K562 (cell line): ENCODE measurements around the gene WASF2. TPM values are rescaled to one million over a fixed set of nuclear protein-coding genes. Genes with fewer than 3 reads are reported as not detected.

Source experiments
- ADNP ChIP-seq: fragments of 200-800 bp; sonication (Bioruptor generic); IDR thresholded peaks from 2 replicates; pipeline ENCODE4 v1.6.1; 2016; ENCODE audit warnings: missing genetic modification characterization, missing compliant biosample characterization
- C11orf30 ChIP-seq: fragments of 450-650 bp; IDR thresholded peaks from 2 replicates; pipeline ENCODE4 v1.6.1; 2016; ENCODE audit warnings: low read depth, mild to moderate bottlenecking
- GABPB2 ChIP-seq: fragments of 250-450 bp; sonication (Bioruptor Pico); conservative IDR thresholded peaks from 2 replicates; pipeline ENCODE4 v1.5.1; 2021; ENCODE audit warnings: mild to moderate bottlenecking
- GATA2 ChIP-seq: sonication (generic); formaldehyde crosslinking; IDR thresholded peaks from 2 replicates; pipeline ENCODE4 v1.4.0; 2020; ENCODE audit warnings: mild to moderate bottlenecking, missing genetic modification reagents
- HDAC3 ChIP-seq: fragments of 450-650 bp; IDR thresholded peaks from 2 replicates; pipeline ENCODE4 v1.6.1; 2018; ENCODE audit warnings: borderline replicate concordance, mild to moderate bottlenecking, moderate library complexity; ENCODE audit not compliant: partially characterized antibody
- MAFF ChIP-seq: IDR thresholded peaks from 2 replicates; pipeline ENCODE4 v1.6.1; 2012; ENCODE audit warnings: low read length, improper control_type of control experiment
- MEIS2 ChIP-seq: fragments of 450-650 bp; IDR thresholded peaks from 2 replicates; pipeline ENCODE4 v1.6.1; 2014; ENCODE audit warnings: mild to moderate bottlenecking; ENCODE audit not compliant: partially characterized antibody
- MIER1 ChIP-seq: fragments of 450-650 bp; IDR thresholded peaks from 2 replicates; pipeline ENCODE4 v1.6.1; 2016; ENCODE audit warnings: antibody characterized with exemption, mild to moderate bottlenecking, low read depth
- NFATC3 ChIP-seq: fragments of 450-650 bp; IDR thresholded peaks from 2 replicates; pipeline ENCODE4 v1.6.1; 2017; ENCODE audit warnings: mild to moderate bottlenecking
- NR1H2 ChIP-seq: sonication (generic); formaldehyde crosslinking; IDR thresholded peaks from 2 replicates; pipeline ENCODE4 v1.4.0; 2020; ENCODE audit warnings: mild to moderate bottlenecking, missing genetic modification reagents
- RCOR1 ChIP-seq, 2 experiments: IDR thresholded peaks; 2 replicates each; pipeline ENCODE4 v1.6.1; 2012; ENCODE audit warnings: low read depth in 2 of 2, low read length in 2 of 2, borderline replicate concordance in 1 of 2, improper control_type of control experiment in 1 of 2
- RFX5 ChIP-seq: IDR thresholded peaks from 2 replicates; pipeline ENCODE4 v1.6.1; 2011; ENCODE audit warnings: low read depth, mild to moderate bottlenecking, improper control_type of control experiment, low read length
- SREBF2 ChIP-seq: sonication (generic); formaldehyde crosslinking; IDR thresholded peaks from 2 replicates; pipeline ENCODE4 v1.4.0; 2020; ENCODE audit warnings: mild to moderate bottlenecking, missing genetic modification reagents
- TCF7 ChIP-seq: sonication (generic); IDR thresholded peaks from 2 replicates; pipeline ENCODE4 v1.6.1; 2016; ENCODE audit warnings: antibody characterized with exemption, borderline replicate concordance
- ZFP30 ChIP-seq: fragments of 250-450 bp; sonication (Bioruptor Pico); IDR thresholded peaks from 2 replicates; pipeline ENCODE4 v1.8.0; 2022; ENCODE audit warnings: moderate library complexity, mild to moderate bottlenecking, inconsistent platforms, borderline replicate concordance
- ZNF436 ChIP-seq: fragments of 250-450, 450-650 bp; sonication (Bioruptor Pico); formaldehyde crosslinking; IDR thresholded peaks from 2 replicates; pipeline ENCODE4 v1.7.0; 2020; ENCODE audit warnings: mild to moderate bottlenecking
- polyA plus RNA-seq, 8 experiments: library from polyadenylated mRNA; depleted of rRNA in 4 of 8; stranded (reverse) in 5 of 8; unstranded in 3 of 8; fragments of >200 nt; fragmentation: Nextera tagmentation in 2 of 8; fragmentation: Illumina TruSeq in 1 of 8; extraction: Ambion mirVana in 2 of 8; extraction: Trizol in 1 of 8; gene quantifications; 2 replicates each; pipeline versions ENCODE4 v1.2.1 to v1.2.3, GENCODE V29; 2011 to 2014; ENCODE audit warnings: inconsistent platforms in 1 of 8, missing spikeins in 1 of 8
- total RNA-seq, 7 experiments: library from RNA; depleted of rRNA in 6 of 7; stranded (reverse); fragments of >200 nt in 6 of 7; fragmentation: Illumina TruSeq in 2 of 7; extraction: Trizol in 2 of 7; gene quantifications; 2 replicates each; pipeline versions ENCODE4 v1.2.1 to v1.2.3, GENCODE V29; 2011 to 2021; ENCODE audit warnings: low replicate concordance in 1 of 7
- TF ChIP-seq, protein P1 (sequence below): fragments of 250-450 bp; sonication (Bioruptor Pico); IDR thresholded peaks from 2 replicates; pipeline ENCODE4 v1.4.0; 2020
- TF ChIP-seq, protein P2 (sequence below): fragments of 250-450 bp; sonication (Bioruptor Pico); IDR thresholded peaks from 2 replicates; pipeline ENCODE4 v1.9.0; 2021; ENCODE audit warnings: mild to moderate bottlenecking, inconsistent platforms
- TF ChIP-seq, protein P3 (sequence below): sonication (generic); IDR thresholded peaks from 2 replicates; pipeline ENCODE4 v1.6.1; 2016
- TF ChIP-seq, protein P4 (sequence below): fragments of 450-650 bp; formaldehyde crosslinking; conservative IDR thresholded peaks from 2 replicates; pipeline ENCODE4 v1.4.0; 2022; ENCODE audit warnings: mild to moderate bottlenecking, missing genetic modification characterization
- TF ChIP-seq, protein P5 (sequence below), 2 experiments: fragments of 450-650 bp; conservative IDR thresholded peaks; 2 replicates each; pipeline ENCODE4 v1.6.1; 2017; ENCODE audit warnings: mild to moderate bottlenecking in 2 of 2, moderate library complexity in 2 of 2

Gene WASF2
- total and polyA plus RNA-seq, 9 of the 15 experiments (the other 6 are each of a cell fraction or from before 2014, with no cell fraction given) = 8.2 to 163 (median 31.2) TPM

DNA sequence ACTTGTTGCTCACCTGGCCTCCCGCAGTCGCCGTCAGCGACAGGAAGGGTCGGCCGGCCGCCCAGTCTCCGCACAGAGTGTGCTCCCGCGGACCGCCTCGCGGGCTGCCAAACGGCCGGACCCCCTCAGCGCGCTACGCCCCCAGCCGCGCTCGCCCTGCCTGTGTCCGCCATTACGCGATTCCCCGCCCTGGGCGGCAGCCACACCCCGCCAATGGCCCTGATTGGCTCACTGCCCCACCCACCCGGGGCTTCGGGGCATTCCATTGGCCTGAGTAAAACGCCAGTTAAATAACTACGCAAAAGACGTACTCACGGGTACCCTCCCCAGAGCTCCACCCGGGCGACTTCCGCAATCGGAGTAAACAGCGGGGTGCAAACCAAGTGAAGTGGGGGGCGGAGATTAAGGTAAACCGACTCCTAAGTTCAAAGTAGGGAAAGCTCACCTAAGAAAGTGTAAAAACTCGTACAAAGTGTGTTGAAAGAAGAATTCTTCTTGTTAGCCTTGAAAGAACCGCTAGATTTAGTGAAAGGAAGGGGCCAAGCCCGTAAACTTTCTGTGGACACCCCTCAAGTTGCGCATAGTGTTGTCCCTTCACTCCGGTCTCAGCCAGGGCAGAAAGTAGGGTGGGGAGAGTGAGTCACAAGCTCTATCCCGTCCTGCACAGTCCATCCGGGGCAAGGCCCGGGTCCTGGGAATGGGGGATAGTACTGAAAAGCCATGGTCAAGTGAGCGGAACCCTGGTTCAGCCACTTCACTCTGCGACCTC is at the start of gene WASF2 (continued):
- no peak for TF ChIP-seq ZFP30 (CRISPR knock-in tag)
- no peak; the same call in 1 of the 2 replicates for TF ChIP-seq GABPB2 (CRISPR knock-in tag)
- TF ChIP-seq ZNF436 = no peak
- no peak for TF ChIP-seq RFX5
- TF ChIP-seq, protein P1, sequence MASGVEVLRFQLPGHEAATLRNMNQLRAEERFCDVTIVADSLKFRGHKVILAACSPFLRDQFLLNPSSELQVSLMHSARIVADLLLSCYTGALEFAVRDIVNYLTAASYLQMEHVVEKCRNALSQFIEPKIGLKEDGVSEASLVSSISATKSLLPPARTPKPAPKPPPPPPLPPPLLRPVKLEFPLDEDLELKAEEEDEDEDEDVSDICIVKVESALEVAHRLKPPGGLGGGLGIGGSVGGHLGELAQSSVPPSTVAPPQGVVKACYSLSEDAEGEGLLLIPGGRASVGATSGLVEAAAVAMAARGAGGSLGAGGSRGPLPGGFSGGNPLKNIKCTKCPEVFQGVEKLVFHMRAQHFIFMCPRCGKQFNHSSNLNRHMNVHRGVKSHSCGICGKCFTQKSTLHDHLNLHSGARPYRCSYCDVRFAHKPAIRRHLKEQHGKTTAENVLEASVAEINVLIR (CRISPR knock-in tag) = no peak
- TF ChIP-seq, protein P2, sequence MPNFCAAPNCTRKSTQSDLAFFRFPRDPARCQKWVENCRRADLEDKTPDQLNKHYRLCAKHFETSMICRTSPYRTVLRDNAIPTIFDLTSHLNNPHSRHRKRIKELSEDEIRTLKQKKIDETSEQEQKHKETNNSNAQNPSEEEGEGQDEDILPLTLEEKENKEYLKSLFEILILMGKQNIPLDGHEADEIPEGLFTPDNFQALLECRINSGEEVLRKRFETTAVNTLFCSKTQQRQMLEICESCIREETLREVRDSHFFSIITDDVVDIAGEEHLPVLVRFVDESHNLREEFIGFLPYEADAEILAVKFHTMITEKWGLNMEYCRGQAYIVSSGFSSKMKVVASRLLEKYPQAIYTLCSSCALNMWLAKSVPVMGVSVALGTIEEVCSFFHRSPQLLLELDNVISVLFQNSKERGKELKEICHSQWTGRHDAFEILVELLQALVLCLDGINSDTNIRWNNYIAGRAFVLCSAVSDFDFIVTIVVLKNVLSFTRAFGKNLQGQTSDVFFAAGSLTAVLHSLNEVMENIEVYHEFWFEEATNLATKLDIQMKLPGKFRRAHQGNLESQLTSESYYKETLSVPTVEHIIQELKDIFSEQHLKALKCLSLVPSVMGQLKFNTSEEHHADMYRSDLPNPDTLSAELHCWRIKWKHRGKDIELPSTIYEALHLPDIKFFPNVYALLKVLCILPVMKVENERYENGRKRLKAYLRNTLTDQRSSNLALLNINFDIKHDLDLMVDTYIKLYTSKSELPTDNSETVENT (CRISPR knock-in tag) = no peak; the same call in 1 of the 2 replicates
- TF ChIP-seq SREBF2 = no peak
- no peak for TF ChIP-seq MEIS2
- no peak for TF ChIP-seq NR1H2 (CRISPR knock-in tag)
- TF ChIP-seq, protein P3, sequence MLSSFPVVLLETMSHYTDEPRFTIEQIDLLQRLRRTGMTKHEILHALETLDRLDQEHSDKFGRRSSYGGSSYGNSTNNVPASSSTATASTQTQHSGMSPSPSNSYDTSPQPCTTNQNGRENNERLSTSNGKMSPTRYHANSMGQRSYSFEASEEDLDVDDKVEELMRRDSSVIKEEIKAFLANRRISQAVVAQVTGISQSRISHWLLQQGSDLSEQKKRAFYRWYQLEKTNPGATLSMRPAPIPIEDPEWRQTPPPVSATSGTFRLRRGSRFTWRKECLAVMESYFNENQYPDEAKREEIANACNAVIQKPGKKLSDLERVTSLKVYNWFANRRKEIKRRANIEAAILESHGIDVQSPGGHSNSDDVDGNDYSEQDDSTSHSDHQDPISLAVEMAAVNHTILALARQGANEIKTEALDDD = no peak
- peak; percentile 87 for TF ChIP-seq MAFF
- TF ChIP-seq TCF7 = no peak
- no peak for TF ChIP-seq GATA2 (CRISPR knock-in tag)
- TF ChIP-seq HDAC3 = peak; percentile 100
- TF ChIP-seq NFATC3 = no peak
- TF ChIP-seq ADNP (tag) = no peak
- TF ChIP-seq, protein P4, sequence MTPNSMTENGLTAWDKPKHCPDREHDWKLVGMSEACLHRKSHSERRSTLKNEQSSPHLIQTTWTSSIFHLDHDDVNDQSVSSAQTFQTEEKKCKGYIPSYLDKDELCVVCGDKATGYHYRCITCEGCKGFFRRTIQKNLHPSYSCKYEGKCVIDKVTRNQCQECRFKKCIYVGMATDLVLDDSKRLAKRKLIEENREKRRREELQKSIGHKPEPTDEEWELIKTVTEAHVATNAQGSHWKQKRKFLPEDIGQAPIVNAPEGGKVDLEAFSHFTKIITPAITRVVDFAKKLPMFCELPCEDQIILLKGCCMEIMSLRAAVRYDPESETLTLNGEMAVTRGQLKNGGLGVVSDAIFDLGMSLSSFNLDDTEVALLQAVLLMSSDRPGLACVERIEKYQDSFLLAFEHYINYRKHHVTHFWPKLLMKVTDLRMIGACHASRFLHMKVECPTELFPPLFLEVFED (CRISPR knock-in tag) = no peak
- TF ChIP-seq C11orf30 = no peak; the same call in none of the 2 replicates
- no peak; the same call in 1 of the 2 replicates for TF ChIP-seq MIER1
- TF ChIP-seq RCOR1 (IDR thresholded peaks at IDR 0.05; ENCODE audit: borderline replicate concordance in 1 of 2, low read depth in 2 of 2, low read length in 2 of 2) = peak in 1 of 2 experiments; percentile 70; a peak in 1 of 4 replicates
- TF ChIP-seq, protein P5, sequence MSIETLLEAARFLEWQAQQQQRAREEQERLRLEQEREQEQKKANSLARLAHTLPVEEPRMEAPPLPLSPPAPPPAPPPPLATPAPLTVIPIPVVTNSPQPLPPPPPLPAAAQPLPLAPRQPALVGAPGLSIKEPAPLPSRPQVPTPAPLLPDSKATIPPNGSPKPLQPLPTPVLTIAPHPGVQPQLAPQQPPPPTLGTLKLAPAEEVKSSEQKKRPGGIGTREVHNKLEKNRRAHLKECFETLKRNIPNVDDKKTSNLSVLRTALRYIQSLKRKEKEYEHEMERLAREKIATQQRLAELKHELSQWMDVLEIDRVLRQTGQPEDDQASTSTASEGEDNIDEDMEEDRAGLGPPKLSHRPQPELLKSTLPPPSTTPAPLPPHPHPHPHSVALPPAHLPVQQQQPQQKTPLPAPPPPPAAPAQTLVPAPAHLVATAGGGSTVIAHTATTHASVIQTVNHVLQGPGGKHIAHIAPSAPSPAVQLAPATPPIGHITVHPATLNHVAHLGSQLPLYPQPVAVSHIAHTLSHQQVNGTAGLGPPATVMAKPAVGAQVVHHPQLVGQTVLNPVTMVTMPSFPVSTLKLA (conservative IDR thresholded peaks at IDR 0.05) = peak; percentile 83 to 90
